ENCODE results near the gene TERF2IP. TPM values are rescaled to one million over a fixed set of nuclear protein-coding genes. Genes with fewer than 3 reads are reported as not detected.

TERF2IP gene
- total RNA-seq, 2 donors from 2014 or later = 20.0 to 23.4 TPM

GRCh38 chr16:75618780-75619179 is 28.8 kb upstream of the TERF2IP start:
- TF ChIP-seq CTCF (conservative IDR thresholded peaks at IDR 0.05) = no peak

DNA sequence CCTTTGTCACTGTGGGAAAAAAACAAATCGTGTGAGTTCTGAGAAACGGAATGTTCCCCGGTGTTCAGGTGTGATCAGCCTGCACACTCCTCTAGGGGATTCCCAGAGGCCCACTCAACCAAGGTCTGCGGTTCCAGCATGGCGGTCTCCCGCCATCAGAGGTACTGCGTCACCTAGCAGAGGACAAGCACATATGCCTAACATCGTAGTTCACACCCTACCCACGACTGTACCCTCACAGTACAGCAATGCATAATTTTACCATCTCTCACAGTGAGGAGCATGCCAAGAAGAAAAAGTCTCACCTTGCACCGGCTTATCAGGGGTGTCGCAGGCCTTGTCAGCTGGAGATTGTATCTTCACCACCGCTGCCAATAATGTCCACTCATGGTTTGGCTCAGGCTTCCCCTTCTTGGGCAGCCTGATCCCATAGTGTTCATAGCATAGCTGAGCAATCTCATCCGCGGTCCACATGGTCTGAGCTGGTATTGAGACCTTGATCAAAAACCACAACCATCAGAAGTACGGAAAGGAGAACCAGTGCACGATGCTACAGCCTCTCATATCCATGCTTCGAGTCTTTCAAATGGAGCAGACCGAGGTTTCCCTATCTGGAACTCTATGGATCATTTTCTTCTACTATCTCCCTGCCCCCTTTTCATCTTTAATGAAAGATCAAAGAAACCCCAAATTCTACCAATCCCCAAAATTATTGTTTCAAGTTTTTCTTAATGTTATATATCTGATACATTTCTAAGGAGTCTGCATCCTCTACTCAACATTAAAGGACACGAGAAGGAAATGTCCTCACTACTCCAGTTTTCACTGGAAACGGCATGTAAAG is 27.0 kb upstream of the TERF2IP start:
- Mint-ChIP-seq H3K4me1 (peaks cover 14% of the 10 kb centered on the region), H3K27ac (no peak overlapping the region), H3K9me3 (no peaks in the 10 kb centered on the region), H3K4me3 (no peak overlapping the region), H3K36me3 (ENCODE audit: low read depth) (peaks cover 41% of the 10 kb centered on the region), H3K27me3 (ENCODE audit: insufficient read depth) (no peaks in the 10 kb centered on the region)
- WGBS, 2 experiments (ENCODE audit: insufficient coverage in 1 of 2, insufficient read length in 1 of 2) = 95 to 97% methylated on average over 17 to 20 of the region's 20 CpGs
- Histone ChIP-seq H3K4me1 (ENCODE audit: control insufficient read depth, insufficient read depth, low read length) (peaks cover 5% of the 10 kb centered on the region), H3K27me3 (ENCODE audit: control insufficient read depth, insufficient read depth, low read length, poor library complexity, severe bottlenecking) (no peaks in the 10 kb centered on the region), H3K9ac (ENCODE audit: extremely low read depth, low read length, poor library complexity, severe bottlenecking) (no peak overlapping the region), H3K4me3 (ENCODE audit: low read length) (no peak overlapping the region), H3K9me3 (ENCODE audit: control insufficient read depth, low read length) (no peaks in the 10 kb centered on the region), H3K27ac (ENCODE audit: low read depth, low read length) (no peak overlapping the region), H3K36me3 (ENCODE audit: control insufficient read depth, insufficient read depth, low read length) (peaks cover 46% of the 10 kb centered on the region)
- no peak for DNase-seq
- TF ChIP-seq CTCF (conservative IDR thresholded peaks at IDR 0.05) = no peak

More at GRCh38 chr16:75618780-75619179, 28.8 kb upstream of the TERF2IP start:
- H3K36me3 ChIP-seq (ENCODE audit: control insufficient read depth, insufficient read depth, low read length) = peaks cover 50% of the 10 kb centered on the region
- peaks cover 3% of the 10 kb centered on the region for H3K4me1 ChIP-seq (ENCODE audit: control insufficient read depth, insufficient read depth, low read length)
- Mint-ChIP-seq H3K27ac (no peak overlapping the region), H3K36me3 (ENCODE audit: low read depth) (peaks cover 55% of the 10 kb centered on the region), H3K4me3 (no peak overlapping the region), H3K27me3 (ENCODE audit: insufficient read depth) (no peaks in the 10 kb centered on the region), H3K9me3 (no peaks in the 10 kb centered on the region), H3K4me1 (peaks cover 6% of the 10 kb centered on the region)
- H3K9me3 ChIP-seq (ENCODE audit: control insufficient read depth, low read length) = no peaks in the 10 kb centered on the region
- no peak overlapping the region for H3K9ac ChIP-seq (ENCODE audit: extremely low read depth, low read length, poor library complexity, severe bottlenecking)
- WGBS, 2 experiments (ENCODE audit: insufficient coverage in 1 of 2, insufficient read length in 1 of 2) = 95% methylated on average over 2 of the region's 2 CpGs; no CpG with 5 or more reads in 1 of the 2 experiments
- no peak overlapping the region for H3K27ac ChIP-seq (ENCODE audit: low read depth, low read length)
- H3K4me3 ChIP-seq (ENCODE audit: low read length) = no peak overlapping the region
- no peak for DNase-seq
- no peaks in the 10 kb centered on the region for H3K27me3 ChIP-seq (ENCODE audit: control insufficient read depth, insufficient read depth, low read length, poor library complexity, severe bottlenecking)

DNA sequence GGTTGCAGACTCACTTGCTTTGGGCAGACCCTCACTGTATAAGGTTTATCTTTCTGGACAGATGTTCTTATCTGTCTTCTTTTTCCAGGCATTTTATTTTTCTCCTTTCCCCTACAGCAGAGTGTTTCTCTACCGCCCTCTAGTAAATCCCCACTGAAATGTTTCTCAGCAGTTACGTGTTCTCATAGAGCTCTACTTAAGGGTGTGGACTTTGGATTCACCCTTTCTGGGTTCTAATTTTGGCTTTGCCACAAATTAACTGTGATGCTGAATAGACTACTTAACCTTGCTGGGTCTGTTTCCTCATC is 26.4 kb upstream of the TERF2IP start:
- H3K36me3 ChIP-seq (ENCODE audit: control insufficient read depth, insufficient read depth, low read length) = peaks cover 46% of the 10 kb centered on the region
- no peak overlapping the region for H3K27ac Mint-ChIP-seq
- TF ChIP-seq CTCF (conservative IDR thresholded peaks at IDR 0.05) = peak; percentile 74
- WGBS, 2 experiments (ENCODE audit: insufficient coverage in 1 of 2, insufficient read length in 1 of 2) = 46 to 54% methylated on average over 2 of the region's 2 CpGs
- peak overlapping the region; percentile 99 for H3K4me3 ChIP-seq (ENCODE audit: low read length)
- H3K9me3 ChIP-seq (ENCODE audit: control insufficient read depth, low read length) = no peaks in the 10 kb centered on the region
- H3K36me3 Mint-ChIP-seq (ENCODE audit: low read depth) = peaks cover 42% of the 10 kb centered on the region
- peaks cover 5% of the 10 kb centered on the region for H3K4me1 ChIP-seq (ENCODE audit: control insufficient read depth, insufficient read depth, low read length)
- H3K27me3 Mint-ChIP-seq (ENCODE audit: insufficient read depth) = no peaks in the 10 kb centered on the region
- no peak overlapping the region for H3K9ac ChIP-seq (ENCODE audit: extremely low read depth, low read length, poor library complexity, severe bottlenecking)
- H3K27ac ChIP-seq (ENCODE audit: low read depth, low read length) = no peak overlapping the region
- H3K27me3 ChIP-seq (ENCODE audit: control insufficient read depth, insufficient read depth, low read length, poor library complexity, severe bottlenecking) = no peaks in the 10 kb centered on the region
- H3K4me3 Mint-ChIP-seq = peak overlapping the region; percentile 92
- H3K4me1 Mint-ChIP-seq = peaks cover 16% of the 10 kb centered on the region
- no peaks in the 10 kb centered on the region for H3K9me3 Mint-ChIP-seq
- peak; percentile 52 for DNase-seq

Data from endodermal cell (in vitro differentiated cells).